OCI-LY7 (cell line): ENCODE measurements around the gene CEP97. TPM values are rescaled to one million over a fixed set of nuclear protein-coding genes. Genes with fewer than 3 reads are reported as not detected.

Experiments
- BruUV-seq: library from RNA; stranded (reverse); fragments of 400-500 nt; replicated peaks from 2 replicates; lab custom pipeline; 2021; lab: Mats Ljungman, UMichigan
- CTCF ChIA-PET: fragments of 300-600 bp; sonication (Branson Sonifier 250); formaldehyde crosslinking; loops from one replicate; lab custom pipeline; 2022; ENCODE audit warnings: antibody characterized with exemption; ENCODE audit not compliant: unreplicated experiment; lab: Charles Lee
- POLR2A ChIA-PET: fragments of 300-600 bp; sonication (Branson Sonifier 250); formaldehyde crosslinking; loops from one replicate; lab custom pipeline; 2022; ENCODE audit warnings: antibody characterized with exemption; lab: Charles Lee
- DNase-seq: peaks from one replicate; pipeline ENCODE4 v3.0.0-alpha.2; 2015; ENCODE audit warnings: low spot score
- H2AFZ ChIP-seq: fragments of 200-600 bp; sonication (generic), shearing (Covaris generic); 2 replicates; pipeline ENCODE4 v1.6.1; 2014; ENCODE audit warnings: mild to moderate bottlenecking, antibody characterized with exemption, low read length, moderate library complexity
- H3K27ac ChIP-seq: fragments of 200-600 bp; sonication (generic); 2 replicates; pipeline ENCODE4 v1.5.1; 2014; ENCODE audit warnings: mixed run types, low read depth, mild to moderate bottlenecking, moderate library complexity, low read length, inconsistent platforms; ENCODE audit not compliant: poor library complexity, severe bottlenecking
- H3K36me3 ChIP-seq: fragments of 200-600 bp; sonication (generic); 2 replicates; pipeline ENCODE4 v1.6.1; 2014; ENCODE audit warnings: mild to moderate bottlenecking, antibody characterized with exemption, low read length, moderate library complexity, mixed read lengths; ENCODE audit not compliant: insufficient read depth
- H3K4me1 ChIP-seq: fragments of 200-600 bp; sonication (generic); 2 replicates; pipeline ENCODE4 v1.5.1; 2014; ENCODE audit warnings: mild to moderate bottlenecking, low read length; ENCODE audit not compliant: insufficient read depth, poor library complexity, severe bottlenecking
- H3K4me2 ChIP-seq: fragments of 200-600 bp; sonication (generic); 2 replicates; pipeline ENCODE4 v1.6.1; 2014; ENCODE audit warnings: mild to moderate bottlenecking, low read length
- H3K4me3 ChIP-seq: fragments of 200-600 bp; sonication (generic); 2 replicates; pipeline ENCODE4 v1.5.1; 2014; ENCODE audit warnings: mild to moderate bottlenecking, low read depth, low read length; ENCODE audit not compliant: poor library complexity, severe bottlenecking
- H3K79me2 ChIP-seq: fragments of 200-600 bp; sonication (generic); 2 replicates; pipeline ENCODE4 v1.6.1; 2016; ENCODE audit warnings: low read depth, mild to moderate bottlenecking, low read length, moderate library complexity, mixed read lengths; ENCODE audit not compliant: insufficient read depth
- H3K9me2 ChIP-seq: fragments of 200-600 bp; sonication (generic); 2 replicates; pipeline ENCODE4 v1.6.1; 2016; ENCODE audit warnings: mild to moderate bottlenecking, low read length, mixed read lengths; ENCODE audit not compliant: insufficient read depth
- H3K9me3 ChIP-seq: fragments of 200-600 bp; sonication (generic); 2 replicates; pipeline ENCODE4 v1.6.1; 2014; ENCODE audit warnings: mild to moderate bottlenecking, mixed run types, low read length, mixed read lengths
- H4K20me1 ChIP-seq: fragments of 200-600 bp; sonication (generic); 2 replicates; pipeline ENCODE4 v1.6.1; 2014; ENCODE audit warnings: mild to moderate bottlenecking, antibody characterized with exemption, low read length, moderate library complexity, mixed read lengths; ENCODE audit not compliant: insufficient read depth
- EZH2phosphoT487 ChIP-seq: fragments of 200-600 bp; sonication (generic); IDR thresholded peaks from 2 replicates; pipeline ENCODE4 v1.6.1; 2018; ENCODE audit warnings: low read depth, borderline replicate concordance, mild to moderate bottlenecking, mixed run types, antibody characterized with exemption, low read length, moderate library complexity, mixed read lengths
- intact Hi-C: fragments of 100-400 bp; cut with micrococcal nuclease; formaldehyde crosslinking; loops from one replicate; pipeline ENCODE4 v1.10.0; 2022; ENCODE audit not compliant: unreplicated experiment
- total RNA-seq, 2 experiments: library from RNA; depleted of rRNA in 1 of 2; stranded (reverse); fragments of >200 nt in 1 of 2; shearing (Covaris generic) in 1 of 2; gene quantifications; 2 replicates each; pipeline ENCODE4 v1.2.3, GENCODE V29; 2014 to 2022
- TF ChIP-seq, protein P1 (sequence below): fragments of 200-600 bp; sonication (generic); conservative IDR thresholded peaks from 2 replicates; pipeline ENCODE4 v1.5.1; 2014; ENCODE audit warnings: mild to moderate bottlenecking, antibody characterized with exemption, low read length, moderate library complexity, mixed read lengths

The CEP97 gene
- total RNA-seq, 2 experiments from 2014 or later: 27.3 to 43.5 TPM

DNA sequence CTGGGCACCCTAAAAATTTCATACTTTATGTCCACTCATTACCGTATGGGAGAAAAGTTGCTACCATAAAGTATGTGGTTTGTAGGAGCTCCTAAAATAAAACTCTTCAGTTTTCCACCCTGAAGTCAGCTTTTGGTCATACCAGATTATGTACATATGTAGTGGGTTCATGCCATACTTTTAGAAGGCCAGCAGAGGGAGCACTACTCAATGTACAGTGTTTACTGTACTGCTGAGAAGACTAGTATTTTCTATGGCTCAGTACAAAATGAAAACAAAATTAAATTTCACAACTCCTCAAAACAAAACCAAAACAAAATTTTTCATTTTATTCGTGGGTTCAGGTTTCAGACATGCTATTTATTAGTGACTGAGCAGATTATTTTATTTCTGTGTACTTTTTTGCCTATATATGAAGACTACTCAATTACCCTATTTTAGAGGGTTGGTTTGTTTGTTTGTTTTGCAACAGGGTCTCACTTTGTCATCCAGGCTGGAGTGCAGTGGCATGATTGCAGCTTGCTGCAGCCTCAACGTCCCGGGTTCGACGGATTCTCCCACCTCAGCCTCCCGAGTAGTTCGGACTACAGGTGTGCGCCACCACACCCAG, 78.9 kb downstream of the CEP97 start:
- intact Hi-C loops: loop anchor here (1.0 kb wide), 1 partner anchor 108 kb away; no protein-coding TSS in a partner anchor
- Histone ChIP-seq H2AFZ (no peak overlapping the region), H3K4me3 (no peak overlapping the region), H3K4me2 (no peak overlapping the region), H3K27ac (no peak overlapping the region), H4K20me1 (no peaks in the 10 kb centered on the region), H3K4me1 (peaks cover 5% of the 10 kb centered on the region), H3K36me3 (peaks cover 95% of the 10 kb centered on the region), H3K9me3 (peaks cover 6% of the 10 kb centered on the region; the same call in 1 of the 2 replicates), H3K79me2 (peaks cover 48% of the 10 kb centered on the region; the same call in 1 of the 2 replicates), H3K9me2 (no peaks in the 10 kb centered on the region)
- TF ChIP-seq, protein P1, sequence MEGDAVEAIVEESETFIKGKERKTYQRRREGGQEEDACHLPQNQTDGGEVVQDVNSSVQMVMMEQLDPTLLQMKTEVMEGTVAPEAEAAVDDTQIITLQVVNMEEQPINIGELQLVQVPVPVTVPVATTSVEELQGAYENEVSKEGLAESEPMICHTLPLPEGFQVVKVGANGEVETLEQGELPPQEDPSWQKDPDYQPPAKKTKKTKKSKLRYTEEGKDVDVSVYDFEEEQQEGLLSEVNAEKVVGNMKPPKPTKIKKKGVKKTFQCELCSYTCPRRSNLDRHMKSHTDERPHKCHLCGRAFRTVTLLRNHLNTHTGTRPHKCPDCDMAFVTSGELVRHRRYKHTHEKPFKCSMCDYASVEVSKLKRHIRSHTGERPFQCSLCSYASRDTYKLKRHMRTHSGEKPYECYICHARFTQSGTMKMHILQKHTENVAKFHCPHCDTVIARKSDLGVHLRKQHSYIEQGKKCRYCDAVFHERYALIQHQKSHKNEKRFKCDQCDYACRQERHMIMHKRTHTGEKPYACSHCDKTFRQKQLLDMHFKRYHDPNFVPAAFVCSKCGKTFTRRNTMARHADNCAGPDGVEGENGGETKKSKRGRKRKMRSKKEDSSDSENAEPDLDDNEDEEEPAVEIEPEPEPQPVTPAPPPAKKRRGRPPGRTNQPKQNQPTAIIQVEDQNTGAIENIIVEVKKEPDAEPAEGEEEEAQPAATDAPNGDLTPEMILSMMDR: peak; percentile 99
- TF ChIP-seq EZH2phosphoT487: no peak
- ChIA-PET POLR2A (interaction anchor here (0.7 to 2.9 kb wide), 11 partner anchors 8 to 422 kb away, joined by 3 to 15 read pairs (median 3); partner anchors contain the start of gene CEP97), CTCF (interaction anchor here (0.6 to 2.0 kb wide), 8 partner anchors 8 to 734 kb away, joined by 3 to 6 read pairs (median 3); partner anchors contain the start of gene CEP97)
- DNase-seq: peak; percentile 89
- BruUV-seq: TSS peak; percentile 16

DNA sequence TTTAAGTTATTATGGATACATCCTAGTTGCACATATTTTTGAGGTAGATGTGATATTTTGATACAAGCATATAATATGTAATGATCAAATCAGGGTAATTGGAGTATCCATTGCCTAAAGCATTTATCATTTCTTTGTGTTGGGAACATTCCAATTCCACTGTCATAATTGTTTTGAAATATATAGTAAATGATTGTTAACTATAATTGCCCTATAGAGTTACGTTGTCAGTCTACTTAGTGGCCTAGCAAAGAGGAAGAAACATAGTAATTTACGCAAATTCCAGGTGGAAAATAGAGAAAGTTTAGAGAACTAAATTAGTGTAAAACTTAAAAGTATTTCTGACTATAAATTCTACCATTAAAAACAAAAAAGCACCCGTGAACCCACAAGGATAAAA, 79.5 kb downstream of the CEP97 start:
- TSS peak; percentile 24 for BruUV-seq
- Histone ChIP-seq H3K4me1 (peaks cover 7% of the 10 kb centered on the region), H3K9me3 (peaks cover 6% of the 10 kb centered on the region; the same call in 1 of the 2 replicates), H3K4me3 (no peak overlapping the region), H4K20me1 (no peaks in the 10 kb centered on the region), H3K9me2 (no peaks in the 10 kb centered on the region), H2AFZ (no peak overlapping the region), H3K36me3 (peaks cover 92% of the 10 kb centered on the region), H3K4me2 (no peak overlapping the region), H3K79me2 (peaks cover 48% of the 10 kb centered on the region; the same call in 1 of the 2 replicates), H3K27ac (no peak overlapping the region)
- no peak for TF ChIP-seq EZH2phosphoT487
- TF ChIP-seq, protein P1: no peak
- CTCF ChIA-PET: no interaction called here
- intact Hi-C loops: loop anchor here (1.0 kb wide), 1 partner anchor 109 kb away; no protein-coding TSS in a partner anchor
- no peak for DNase-seq
- POLR2A ChIA-PET: interaction anchor here (0.7 to 2.9 kb wide), 5 partner anchors 11 to 421 kb away, joined by 3 to 15 read pairs (median 3); no protein-coding TSS in a partner anchor
